Mammary epithelial cell (primary cell): ENCODE results near the gene PKHD1.

Experiments
- CTCF ChIP-seq, 2 donors: IDR thresholded peaks in 1 of 2; conservative IDR thresholded peaks in 1 of 2; 2 replicates each; pipeline ENCODE4 v1.5.1; 2011 to 2012; ENCODE audit warnings: inconsistent platforms in 2 of 2, low read length in 2 of 2, mild to moderate bottlenecking in 2 of 2, control low read depth in 1 of 2, low read depth in 1 of 2; ENCODE audit not compliant: insufficient read depth in 1 of 2; ENCODE audit errors: extremely low read depth in 1 of 2
- EZH2 ChIP-seq: IDR thresholded peaks from 2 replicates; pipeline ENCODE4 v1.6.1; 2012; ENCODE audit warnings: low read length, inconsistent platforms, borderline replicate concordance

- TF ChIP-seq CTCF (conservative IDR thresholded peaks at IDR 0.05 in 1 of 2, IDR thresholded peaks at IDR 0.05 in 1 of 2; ENCODE audit: extremely low read depth in 1 of 2, insufficient read depth in 1 of 2, low read depth in 1 of 2, low read length in 2 of 2), result no peak
- TF ChIP-seq EZH2, result no peak
Measured at GRCh38 chr6:51953246-51953645, 134.2 kb downstream of the PKHD1 start.
